ENCODE data around the gene NEU2.
"Not testable (repeated sequence)": the region's sequence is repeated elsewhere in the genome, so short reads cannot be mapped to it uniquely, and the experiment has no call there.

NEU2 gene

DNA sequence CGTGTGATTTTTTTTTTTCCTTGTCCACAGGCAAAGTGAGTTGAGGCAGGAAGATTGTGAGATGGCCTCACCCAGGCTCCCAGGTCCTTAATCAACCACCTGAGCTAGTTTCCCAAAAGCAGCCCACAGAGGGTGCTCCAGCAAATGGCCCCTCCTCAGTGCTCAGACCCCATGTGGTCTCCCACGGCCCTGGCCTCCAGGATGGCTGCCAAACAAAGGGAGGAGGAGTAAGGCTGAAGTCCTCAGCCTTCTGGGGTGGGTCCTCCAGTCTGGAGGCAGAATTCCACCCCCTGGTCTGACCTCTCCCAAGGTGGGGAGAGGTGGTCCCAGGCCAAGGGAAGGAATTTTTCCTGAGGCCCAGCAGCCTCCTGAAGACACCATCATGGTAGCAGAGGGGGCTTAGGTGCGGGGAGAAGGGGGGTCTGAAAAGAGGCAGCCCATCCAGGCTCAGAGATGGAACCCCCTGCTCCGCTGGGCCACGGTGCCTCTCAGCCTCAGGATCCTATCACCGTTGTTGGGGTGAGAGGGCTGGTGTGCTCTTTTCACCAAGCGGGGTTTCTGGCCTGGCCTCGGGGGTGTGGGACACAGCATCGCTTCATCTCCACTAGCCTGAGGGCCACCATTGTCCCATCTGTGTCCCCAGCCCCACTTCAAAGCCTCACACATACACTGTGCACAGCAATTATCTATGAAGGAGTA is 21.8 kb upstream of the NEU2 start:
- DNase-seq (ENCODE audit: low read depth) = no peak

DNA sequence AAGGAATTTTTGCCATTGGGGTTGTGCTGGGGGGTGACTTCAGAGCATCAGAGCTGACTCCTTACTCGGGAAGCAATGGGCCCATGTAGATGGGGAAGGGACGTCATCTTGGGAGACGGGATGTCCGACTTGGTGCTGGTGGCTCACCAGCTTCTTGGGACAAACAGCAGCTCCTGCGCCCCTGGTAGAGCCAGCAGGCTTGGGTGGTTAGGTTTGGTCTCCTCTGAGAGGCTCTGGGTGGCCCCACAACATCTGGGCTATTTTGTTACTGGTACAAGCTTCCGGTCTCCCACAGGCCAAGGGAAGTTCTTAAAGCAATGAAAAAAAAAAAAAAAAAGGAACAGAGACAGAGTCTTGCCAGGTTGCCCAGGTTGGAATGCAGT is 21.2 kb upstream of the NEU2 start:
- DNase-seq (ENCODE audit: low read depth) = no peak

DNA sequence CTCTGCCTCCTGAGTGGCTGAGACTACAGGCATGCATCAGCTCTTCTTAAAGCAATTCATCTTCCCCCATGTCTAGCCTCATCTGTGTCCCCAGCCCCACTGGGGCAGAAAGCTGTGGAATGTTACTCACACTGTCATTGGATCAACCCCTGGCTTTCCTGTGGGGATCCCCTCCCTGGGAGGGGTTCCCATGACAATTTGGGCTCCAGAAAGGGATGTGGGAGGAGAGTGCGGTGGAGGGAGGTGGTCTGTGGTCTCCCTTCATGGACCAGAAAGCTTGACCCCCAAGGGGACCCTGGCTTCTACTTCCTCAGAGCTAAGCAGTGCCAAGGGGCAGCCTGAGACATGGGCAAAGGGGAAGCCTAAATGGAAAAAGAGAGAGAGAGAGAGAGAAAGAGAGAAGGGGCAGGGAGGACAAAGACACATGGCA is 20.8 kb upstream of the NEU2 start:
- DNase-seq (ENCODE audit: low read depth) = no peak

DNA sequence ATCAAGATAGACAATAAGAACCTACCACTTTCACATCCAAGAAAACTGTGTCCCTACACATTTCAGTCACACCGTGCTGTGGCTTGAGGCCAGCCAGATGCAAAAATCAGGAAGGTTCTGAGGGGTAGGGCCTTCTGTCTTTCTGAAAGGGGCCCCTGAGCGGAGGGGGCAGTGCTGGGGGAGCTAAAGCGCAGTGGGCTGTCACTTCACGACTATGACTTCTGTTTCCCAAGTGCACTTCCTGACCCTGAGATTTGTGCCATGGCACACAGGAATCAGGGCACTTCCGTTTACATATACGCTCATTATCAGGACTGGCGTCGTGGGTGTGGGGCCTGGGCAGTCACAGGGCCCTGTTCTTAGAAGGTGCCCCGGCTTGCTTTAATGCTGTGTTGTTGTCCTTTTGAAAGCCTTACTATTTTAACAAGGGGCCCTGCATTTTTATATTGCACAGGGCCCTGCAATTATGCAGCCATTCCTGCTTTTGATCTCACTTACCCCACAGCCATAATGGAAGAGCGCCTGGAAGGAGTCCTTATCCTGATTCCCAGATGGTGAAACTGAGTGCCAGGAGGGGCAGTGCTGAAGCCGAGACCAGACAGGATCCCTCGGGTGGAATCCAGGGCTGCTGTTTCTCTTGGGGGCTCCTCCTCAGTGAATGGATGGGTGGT is 20.0 kb upstream of the NEU2 start:
- no peak for DNase-seq (ENCODE audit: low read depth)

DNA sequence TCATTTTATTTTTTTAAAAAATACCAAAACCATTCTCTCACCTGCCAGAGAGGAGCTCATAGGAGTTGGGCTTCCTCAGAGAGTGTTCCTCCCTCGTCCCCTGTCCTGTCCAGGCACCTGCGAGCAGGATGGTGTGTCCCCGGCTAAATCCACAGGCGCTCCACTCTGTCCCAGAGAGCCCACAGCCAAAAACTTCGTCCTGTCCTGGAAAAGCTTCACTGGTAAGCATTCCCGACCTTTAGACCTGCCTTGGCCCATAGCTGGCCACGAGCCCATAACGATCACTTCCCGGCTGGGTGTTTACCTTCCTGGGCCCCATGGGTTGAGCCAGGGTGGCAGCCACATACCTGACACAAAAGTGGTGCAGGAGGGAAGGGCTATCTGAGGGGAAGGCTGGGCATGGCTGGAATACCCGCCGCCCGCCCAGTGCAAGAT is 19.4 kb upstream of the NEU2 start, which contains the start of gene NGEF:
Gene NGEF (minus strand): TSS at position 230 of the 435 bp plus-strand sequence. CDS start 38,366 bp downstream, outside the sequence.
- no peak for DNase-seq (ENCODE audit: low read depth)

DNA sequence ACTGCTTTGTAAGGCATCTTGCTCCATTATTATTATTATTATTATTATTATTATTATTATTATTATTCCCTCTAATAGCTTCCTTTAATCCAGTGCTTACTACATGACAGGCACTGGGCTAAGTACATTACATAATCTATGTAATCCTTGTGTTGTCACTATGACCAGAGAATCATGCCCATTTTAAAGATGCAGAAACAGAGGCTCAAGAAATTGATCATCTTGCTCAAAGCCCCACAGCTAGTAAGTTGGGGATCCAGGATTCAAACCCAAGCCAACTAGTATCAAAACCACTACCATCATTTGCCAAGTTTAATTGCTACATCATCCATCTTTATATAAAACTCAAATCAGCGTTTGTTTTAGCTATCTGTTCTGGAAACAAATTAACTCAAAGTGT is 18.8 kb upstream of the NEU2 start:
- no peak for DNase-seq (ENCODE audit: low read depth)

DNA sequence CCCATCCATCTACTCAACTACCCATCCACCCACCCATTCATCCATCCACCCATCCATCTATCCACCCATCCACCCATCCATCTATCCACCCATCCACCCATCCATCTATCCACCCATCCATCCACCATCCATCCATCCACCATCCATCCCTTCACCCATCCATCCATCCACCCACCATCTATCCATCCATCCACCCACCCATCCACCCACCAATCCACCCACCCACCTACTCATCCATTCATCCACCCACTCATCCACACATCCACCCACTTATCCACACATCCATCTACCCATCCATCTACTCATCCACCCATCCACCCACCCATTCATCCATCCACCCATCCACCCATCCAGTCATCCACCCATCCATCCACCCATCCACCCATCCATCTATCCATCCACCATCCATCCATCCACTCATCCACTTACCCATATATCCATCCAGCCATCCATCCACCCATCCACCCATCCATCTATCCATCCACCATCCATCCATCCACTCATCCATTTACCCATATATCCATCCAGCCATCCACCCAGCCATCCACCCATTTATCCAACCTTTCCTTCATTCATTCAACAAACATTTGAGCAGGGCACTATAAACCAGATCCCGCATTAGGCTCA is 17.3 kb upstream of the NEU2 start:
- no peak for DNase-seq (ENCODE audit: low read depth)

DNA sequence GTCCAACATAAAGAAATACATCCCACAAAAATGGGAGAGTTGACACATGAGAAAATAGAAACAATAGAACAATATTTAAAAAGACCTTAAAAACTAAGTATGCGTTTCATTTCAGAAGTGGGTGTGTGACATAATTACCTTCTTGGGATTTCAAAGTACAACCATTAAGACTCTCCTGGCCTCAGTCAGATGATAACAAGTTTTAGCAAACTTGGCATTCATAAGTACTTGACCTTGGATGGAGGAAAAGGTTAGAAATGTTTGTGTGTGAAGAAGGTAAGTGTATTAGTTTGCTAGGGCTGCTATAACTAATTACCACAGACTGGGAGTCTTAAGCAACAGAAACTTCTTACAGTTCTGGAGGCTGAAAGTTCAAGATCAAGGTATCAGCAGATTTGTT is 14.5 kb upstream of the NEU2 start:
- no peak for DNase-seq (ENCODE audit: low read depth)

DNA sequence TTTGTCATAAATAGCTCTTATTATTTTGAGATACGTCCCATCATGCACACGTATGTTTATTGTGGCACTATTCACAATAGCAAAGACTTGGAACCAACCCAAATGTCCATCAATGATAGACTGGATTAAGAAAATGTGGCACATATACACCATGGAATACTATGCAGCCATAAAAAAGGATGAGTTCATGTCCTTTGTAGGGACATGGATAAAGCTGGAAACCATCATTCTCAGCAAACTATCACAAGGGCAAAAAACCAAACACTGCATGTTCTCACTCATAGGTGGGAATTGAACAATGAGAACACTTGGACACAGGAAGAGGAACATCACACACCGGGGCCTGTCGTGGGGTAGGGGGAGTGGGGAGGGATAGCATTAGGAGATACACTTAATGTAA is 12.9 kb upstream of the NEU2 start:
- DNase-seq (ENCODE audit: low read depth) = not testable (repeated sequence)

DNA sequence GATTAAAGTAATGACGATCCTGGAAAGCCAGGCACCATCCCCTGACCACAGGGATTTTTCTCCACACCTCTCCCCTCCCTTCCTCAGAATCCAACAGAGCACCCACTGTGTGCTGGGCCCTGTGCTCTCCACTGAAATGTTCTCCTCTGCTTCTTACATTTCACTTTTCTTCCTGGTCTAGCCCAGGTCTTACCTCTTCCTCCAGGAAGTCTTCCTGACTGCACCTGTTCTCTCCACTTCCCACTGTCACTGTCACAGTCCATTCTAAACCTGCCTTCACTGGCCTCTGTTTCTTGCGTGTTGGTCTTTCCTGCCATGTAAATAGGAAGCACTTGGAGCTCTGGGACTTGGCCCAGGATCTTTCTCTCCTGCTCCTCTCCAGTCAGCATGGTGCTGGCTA is 12.0 kb upstream of the NEU2 start:
- no peak for DNase-seq (ENCODE audit: low read depth)

DNA sequence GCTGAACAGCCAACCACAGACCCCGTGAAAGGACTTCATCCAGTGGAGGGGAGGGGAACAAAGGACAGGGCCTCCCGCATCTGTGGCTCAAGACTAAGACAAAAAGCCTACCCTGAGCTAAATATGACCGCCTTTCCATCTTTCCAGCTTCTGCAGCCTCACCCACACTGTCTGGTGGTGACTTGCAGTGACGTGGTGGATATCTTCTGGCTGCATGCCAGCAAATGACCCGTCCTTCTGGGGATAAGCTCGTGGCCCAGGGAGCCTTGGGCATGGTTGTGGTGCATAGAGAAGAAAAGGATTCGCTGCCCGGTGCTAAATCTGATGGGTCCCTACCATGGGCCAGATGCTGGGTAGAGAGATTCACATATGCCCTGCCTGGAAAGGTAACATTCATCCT is 10.7 kb upstream of the NEU2 start:
- DNase-seq (ENCODE audit: low read depth) = no peak

DNA sequence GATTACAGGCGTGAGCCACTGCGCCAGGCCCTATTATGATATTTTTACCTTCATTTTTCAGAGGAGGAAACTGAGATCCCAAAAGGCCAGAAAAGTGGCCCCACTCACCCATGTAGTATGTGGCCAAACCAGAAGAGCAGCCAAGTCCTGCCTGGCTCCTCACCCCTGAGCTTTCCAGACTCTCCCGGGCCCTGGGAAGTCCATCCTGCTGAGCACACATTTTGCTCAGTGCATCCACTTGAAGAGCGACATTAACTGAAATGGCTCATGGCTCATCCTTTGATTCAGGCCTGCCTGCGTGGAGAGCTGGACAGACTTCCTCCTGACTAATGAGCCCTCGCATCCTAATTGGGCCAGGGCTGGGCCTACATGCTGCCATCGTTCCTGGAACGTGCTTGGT is 9.9 kb upstream of the NEU2 start:
- DNase-seq (ENCODE audit: low read depth) = no peak

DNA sequence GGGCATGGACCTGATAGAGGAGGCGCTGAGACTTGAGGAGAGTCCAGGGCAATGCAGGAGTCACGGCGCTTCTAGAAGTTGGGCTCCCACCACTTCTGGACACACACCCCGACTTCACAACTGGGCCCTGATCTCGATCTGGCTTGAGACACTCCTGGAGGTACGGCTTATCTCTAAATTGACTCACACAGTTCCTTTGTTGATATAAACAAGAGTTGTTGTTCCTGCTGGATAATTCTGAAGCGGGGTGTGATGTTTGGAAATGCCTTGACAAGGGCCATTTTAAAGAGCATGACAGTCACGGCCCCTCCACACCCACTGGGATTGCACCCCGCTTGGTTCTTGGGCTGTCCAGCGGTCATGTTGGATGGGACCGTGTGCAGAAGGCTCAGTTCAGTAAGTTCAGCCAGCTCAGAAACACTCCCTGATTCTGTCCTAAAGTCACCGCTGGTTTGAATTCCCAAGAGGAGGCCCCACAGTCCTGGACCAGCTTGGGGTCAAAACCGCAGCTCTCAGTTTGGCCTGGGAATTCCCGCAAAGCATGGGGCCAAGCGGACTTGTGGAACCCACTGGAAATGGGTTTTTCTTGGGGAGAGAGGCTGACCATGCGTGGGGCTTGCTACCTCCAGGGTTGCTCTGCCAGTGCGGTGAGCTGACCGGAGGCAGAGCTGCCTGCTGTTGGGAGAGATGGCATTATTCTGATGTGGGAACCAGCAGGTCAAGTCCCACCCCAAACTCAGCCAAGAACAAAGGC is 9.3 kb upstream of the NEU2 start:
- no peak for DNase-seq (ENCODE audit: low read depth)

DNA sequence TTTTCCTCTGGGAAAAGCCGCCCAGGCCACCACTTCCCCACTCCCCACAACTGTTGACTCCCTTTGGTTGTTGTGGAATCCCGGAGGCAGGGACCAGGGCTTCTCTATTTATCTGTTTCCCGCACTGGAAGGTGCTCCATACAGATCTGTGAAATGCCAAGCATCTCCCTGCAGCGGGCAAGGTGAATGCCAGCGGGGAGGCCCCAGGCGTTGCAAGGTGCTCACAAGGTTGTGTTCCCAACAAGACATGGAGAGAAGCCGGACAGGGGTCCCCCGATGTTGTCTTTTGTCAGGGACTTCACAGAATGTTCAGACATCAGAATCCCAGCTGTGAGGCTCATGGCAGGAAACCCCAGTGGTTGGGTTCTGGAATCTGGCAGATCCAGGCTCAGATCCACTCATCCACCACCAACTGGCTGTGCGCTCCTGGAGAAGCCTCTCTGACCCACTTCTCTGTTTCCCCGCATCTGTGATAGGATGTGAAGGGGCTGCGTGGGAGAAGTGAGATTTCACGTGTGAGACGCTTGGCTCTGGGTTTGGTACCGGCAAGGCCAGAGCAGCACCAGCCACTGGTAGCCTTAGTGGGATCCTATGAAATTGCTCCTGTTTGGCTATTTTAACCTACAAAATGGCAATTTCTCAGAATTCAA is 8.6 kb upstream of the NEU2 start:
- no peak for DNase-seq (ENCODE audit: low read depth)

DNA sequence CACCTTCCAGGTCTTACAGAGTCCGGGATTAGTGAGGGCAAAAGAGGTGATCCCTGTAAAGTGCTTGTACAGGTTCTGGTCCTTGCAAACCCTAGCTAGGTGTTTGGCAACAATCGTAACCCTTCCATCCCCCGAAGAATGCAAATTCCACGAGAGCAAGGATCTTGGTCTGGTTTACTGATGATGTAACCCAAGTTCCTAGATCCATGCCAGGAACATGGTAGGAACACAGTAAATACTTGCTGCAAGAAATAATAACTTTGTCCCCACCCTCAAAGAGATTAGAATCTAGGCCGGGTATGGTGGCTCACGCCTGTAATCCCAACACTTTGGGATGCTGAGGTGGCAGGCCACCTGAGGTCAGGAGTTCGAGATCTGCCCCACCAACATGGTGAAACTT is 6.8 kb upstream of the NEU2 start:
- peak; percentile 56 for DNase-seq (ENCODE audit: low read depth)

DNA sequence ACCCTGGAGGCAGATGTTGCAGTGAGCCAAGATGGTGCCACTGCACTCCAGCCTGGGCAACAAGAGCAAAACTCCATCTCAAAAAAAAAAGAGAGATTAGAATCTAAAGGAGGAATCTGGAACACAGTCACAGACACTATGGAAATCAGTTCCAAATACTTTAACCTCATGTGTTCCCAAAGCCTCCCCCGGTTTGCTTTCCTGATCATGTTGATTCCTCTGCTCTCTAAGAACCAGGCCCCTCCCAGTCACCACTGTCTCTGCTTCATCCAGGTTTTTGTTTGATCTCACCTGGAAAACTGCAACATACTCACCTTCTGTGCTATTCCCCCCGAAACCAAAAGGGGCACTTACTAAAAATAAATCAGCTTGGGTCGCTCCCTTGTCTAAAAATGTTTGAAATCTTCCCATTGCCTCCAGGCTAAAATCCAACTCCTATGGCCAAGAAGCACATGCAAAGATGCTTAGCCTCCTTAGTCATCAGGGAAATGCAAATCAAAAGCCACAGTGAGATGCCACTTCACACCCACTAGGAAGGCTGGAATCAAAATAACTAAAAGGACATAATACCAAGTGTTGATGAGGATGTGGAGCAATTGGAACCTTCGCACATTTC is 6.2 kb upstream of the NEU2 start:
- no peak for DNase-seq (ENCODE audit: low read depth)

DNA sequence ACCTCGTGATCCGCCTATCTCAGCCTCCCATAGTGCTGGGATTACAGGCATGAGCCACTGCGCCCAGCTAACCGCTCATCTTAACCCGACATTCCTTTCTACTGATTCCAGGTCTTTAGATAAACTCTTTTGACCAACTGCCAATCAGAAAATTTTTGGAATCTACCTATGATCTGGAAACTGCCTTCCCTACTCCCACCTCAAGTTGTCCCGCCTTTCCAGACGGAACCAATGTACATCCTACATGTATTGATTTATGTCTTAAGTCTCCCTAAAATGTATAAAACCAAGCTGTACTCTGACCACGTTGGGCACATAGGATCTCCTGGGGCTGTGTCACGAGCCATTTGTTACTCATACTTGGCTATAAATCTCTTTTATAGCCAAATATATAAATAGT is 3.2 kb upstream of the NEU2 start:
- peak; percentile 10 for DNase-seq (ENCODE audit: low read depth)

DNA sequence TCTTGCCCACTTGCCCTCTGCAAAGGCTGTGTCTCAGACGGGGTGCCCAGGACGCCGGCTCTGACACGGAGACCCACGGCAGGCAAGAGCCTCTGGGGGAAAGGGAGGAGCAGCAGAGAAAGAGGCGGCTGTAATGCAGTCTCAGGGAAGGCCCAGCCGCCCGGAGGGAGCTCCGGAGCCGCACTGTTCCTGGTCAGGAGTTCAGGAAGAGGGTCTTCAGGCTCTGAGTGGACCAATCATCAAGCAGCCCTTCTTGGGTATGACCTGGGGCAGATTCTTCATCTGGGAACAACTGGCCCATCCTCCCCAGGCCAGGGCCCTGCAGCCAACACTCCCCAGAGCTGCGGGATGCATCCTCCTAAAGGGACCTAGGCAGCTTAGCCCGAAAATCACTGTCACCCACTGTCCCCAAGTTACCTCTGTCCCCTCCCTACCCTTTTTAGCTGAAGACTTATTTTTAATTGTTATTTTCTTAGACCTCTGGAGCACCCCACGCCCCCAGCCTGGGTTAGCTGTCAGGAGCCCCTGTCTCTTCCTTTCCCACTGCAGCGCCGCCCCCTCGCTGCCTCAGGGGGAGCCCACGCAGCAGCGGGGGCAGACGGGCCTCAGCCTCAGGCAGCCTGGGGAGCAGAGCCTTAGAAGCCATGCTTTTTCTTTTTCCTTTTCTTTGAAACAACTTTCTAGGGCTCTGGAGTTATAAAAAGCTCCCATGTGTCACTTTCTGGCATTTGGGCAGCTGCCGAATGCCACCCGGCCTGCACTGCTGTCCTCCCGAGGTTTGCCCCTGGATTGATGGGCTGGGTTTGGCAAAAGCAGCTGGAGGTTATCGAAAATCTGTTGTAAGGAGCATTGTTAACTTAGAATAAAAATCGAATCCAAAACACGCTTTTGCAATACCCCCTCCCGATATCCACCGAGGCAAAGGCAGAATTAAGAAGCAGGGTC is 644 bp upstream of the NEU2 start:
- no peak for DNase-seq (ENCODE audit: low read depth)

DNA sequence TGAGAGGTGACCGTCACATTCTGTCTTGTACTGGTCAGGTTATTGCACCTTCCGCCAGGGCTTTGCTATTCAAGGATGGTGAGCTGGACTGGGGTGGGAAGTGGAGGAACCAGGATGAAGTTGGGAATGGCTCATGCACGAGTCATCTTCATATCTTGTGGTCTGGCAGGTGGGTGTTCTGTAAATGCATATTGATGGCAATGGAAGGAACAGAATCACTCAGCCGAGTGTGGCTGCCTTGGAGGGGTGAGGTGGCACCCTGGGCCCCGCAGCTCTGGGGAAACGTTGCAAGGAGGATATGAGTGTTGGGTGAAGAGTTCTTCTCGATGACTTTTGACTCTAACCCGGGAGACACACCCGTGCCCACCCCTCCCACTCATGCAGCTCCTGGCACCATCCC is 1.2 kb downstream of the NEU2 start:
- no peak for DNase-seq (ENCODE audit: low read depth)

DNA sequence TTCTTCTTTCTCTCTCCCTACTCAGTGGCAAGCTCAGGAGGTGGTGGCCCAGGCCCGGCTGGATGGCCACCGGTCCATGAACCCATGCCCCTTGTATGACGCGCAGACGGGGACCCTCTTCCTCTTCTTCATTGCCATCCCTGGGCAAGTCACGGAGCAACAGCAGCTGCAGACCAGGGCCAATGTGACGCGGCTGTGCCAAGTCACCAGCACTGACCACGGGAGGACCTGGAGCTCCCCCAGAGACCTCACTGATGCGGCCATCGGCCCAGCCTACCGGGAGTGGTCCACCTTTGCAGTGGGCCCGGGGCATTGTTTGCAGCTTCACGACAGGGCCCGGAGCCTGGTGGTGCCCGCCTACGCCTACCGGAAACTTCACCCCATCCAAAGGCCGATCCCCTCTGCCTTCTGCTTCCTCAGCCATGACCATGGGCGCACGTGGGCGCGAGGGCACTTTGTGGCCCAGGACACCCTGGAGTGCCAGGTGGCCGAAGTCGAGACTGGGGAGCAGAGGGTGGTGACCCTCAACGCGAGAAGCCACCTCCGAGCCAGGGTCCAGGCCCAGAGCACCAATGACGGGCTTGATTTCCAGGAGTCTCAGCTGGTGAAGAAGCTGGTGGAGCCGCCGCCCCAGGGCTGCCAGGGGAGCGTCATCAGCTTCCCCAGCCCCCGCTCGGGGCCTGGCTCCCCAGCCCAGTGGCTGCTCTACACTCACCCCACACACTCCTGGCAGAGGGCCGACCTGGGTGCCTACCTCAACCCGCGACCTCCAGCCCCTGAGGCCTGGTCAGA is 1.8 kb downstream of the NEU2 start:
- no peak for DNase-seq (ENCODE audit: low read depth)

Data from amniotic epithelial cell (primary cell).